GM13977 (cell line): ENCODE data around the gene B4GALT1.

ENCODE experiments used
- DNase-seq: peaks from one replicate; pipeline ENCODE4 v3.0.0; 2012; ENCODE audit warnings: low spot score
- CTCF ChIP-seq: IDR thresholded peaks from 2 replicates; pipeline ENCODE4 v1.5.1; 2012; ENCODE audit warnings: mild to moderate bottlenecking, control low read depth; ENCODE audit not compliant: insufficient read depth; ENCODE audit errors: extremely low read depth, missing control alignments
- in situ Hi-C: fragments of 300-500 bp; cut with MboI; formaldehyde crosslinking; loops from one replicate; pipeline ENCODE4 v1.12.0; 2022; ENCODE audit warnings: low sequenced_read_pairs, low pct_unique_long_range_greater_than_20kb, mixed read lengths, inconsistent platforms; ENCODE audit not compliant: unreplicated experiment

Gene B4GALT1

DNA sequence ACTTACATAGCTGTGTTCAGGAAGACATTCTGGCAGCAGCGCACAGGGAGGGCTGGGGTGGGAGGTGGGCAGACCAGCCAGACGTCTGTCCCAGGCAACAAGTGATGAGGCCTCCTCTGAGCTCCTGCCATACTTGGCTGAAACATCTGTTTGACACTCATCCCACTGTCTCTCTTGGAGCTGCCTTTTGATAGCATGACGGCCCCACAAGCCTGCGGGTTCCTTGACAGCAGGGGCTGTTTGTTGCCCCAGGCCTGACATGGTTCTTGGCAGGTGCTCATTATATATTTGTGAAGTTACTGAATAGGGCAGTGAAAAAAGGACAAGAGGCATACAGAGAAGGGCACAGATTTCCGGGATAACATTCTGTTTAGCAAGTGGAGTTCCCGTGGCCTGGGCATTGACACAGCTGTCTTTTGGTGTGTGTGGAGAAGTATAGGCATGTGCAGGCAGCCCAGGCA lies 22.2 kb upstream of the B4GALT1 start:
- TF ChIP-seq CTCF = no peak
- in situ Hi-C loops = no loop called here
- no peak for DNase-seq

- no peak for DNase-seq
- in situ Hi-C loops = no loop called here
- TF ChIP-seq CTCF = no peak
Observed at GRCh38 chr9:33188711-33189110, 21.6 kb upstream of the B4GALT1 start.

DNA sequence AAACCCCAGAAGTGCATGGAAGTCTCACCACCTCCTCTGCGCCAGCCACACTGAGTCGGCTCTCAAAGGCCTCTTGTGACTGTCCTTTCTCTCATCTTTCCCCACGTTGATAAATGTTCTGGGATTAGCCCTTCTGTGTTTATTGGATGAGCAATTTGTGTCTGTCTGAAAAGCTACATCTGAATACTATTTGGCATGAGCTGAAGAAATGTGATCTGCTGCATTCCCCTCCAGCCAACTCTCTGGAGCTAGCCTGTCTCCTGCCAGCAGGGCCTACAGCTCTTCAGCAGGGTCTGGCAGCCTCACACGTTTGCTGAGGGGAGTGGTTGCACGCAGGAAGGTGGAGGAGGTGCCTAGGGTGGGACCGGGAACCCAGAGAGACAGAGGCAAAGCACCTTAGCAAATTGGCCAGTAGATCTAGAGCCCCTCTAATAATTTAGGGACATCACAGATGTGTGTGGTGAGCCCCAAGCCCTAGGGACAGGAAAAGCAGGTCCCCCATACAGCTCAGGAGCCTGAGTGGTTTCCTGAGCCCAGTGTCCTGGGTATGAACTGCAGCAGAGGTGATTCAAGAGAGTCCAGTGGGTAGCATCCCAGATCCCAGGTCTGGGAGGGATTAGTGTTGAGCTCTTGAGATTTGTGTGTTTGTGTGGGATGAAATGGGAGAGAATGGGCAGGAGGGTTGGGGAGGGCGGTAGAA lies 20.5 kb upstream of the B4GALT1 start:
- no peak for DNase-seq
- in situ Hi-C loops = no loop called here
- TF ChIP-seq CTCF = no peak

DNA sequence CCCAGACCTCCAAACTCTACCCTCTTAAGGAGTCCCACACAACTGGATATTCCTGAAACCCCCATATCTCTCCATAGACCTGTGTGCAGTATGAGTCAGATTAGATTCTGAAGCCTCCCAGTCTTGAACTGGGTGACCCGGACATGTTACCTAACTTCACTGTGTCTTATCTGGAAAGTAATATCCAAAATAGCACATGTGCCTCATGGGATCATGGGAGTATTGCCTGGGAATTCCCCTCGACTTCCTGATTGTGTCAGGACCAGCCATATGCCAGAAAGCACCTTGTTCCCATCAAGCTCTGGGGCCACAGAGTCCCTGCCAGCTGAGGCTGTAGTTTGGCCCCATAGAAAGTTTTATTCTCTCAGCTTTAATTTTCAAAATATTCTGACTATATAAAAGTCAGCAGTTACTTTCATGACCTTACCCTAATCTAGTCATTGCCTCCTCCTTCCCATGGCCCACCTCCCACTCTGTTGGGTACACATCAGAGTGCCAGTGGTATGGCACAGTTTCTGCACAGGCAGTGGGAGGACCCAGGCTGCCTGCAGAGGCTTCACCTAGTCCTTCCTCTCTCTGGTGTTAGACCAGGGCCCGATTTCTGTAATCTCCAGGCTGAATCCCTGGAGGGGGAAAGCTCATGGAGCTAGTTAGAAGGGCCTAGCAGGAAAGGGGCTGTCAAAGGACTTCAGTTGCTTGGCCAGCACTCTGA lies 19.5 kb upstream of the B4GALT1 start:
- TF ChIP-seq CTCF = no peak
- in situ Hi-C loops = no loop called here
- no peak for DNase-seq

- no peak for TF ChIP-seq CTCF
- in situ Hi-C loops = no loop called here
- DNase-seq = no peak
Observed at GRCh38 chr9:33185858-33186257, 18.7 kb upstream of the B4GALT1 start.

GRCh38 chr9:33185406-33185805 lies 18.3 kb upstream of the B4GALT1 start:
- no peak for DNase-seq
- TF ChIP-seq CTCF = no peak
- in situ Hi-C loops = no loop called here
